GM12873 (cell line): Measurements from ENCODE around the gene KRTAP1-4.

Experiments
- CTCF ChIP-seq: IDR thresholded peaks from 2 replicates; pipeline ENCODE4 v1.5.1; 2012; ENCODE audit warnings: low read depth, mild to moderate bottlenecking, moderate library complexity, low read length, control low read depth; ENCODE audit not compliant: insufficient read depth; ENCODE audit errors: missing control alignments

KRTAP1-4 gene

DNA sequence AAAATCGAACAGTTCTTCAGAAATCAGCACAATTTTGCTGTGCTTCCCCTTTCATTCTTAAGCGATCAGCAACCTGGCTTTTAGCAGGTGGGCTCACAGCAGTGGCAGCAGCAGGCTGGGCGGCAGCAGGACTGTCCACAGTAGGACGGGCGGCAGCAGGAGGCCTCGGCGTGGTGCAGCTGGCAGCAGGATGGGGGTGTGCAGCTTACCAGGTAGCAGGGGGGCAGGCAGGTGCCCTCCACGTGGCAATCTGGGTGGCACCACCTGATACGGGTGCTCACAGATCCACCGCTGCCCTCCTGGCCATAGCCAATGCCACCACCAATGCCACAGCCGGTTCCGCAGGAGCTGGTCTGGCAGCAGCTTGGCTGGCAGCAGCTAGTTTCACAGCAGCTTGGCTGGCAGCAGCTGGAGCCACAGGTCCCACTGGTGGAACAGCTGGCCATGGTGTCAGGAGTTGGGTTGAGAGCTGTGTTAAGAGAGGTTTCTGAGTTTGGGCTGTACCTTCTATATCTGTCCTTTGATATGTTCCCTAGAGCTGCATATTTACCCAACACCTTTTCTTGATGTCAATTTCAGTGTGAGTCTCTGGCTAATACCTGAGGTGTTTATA, at the start of gene KRTAP1-4:
TSS of gene KRTAP1-4 (minus strand) at position 563 of the 613 bp plus-strand sequence. CDS start at position 446, 117 bp downstream.
- no peak for TF ChIP-seq CTCF

DNA sequence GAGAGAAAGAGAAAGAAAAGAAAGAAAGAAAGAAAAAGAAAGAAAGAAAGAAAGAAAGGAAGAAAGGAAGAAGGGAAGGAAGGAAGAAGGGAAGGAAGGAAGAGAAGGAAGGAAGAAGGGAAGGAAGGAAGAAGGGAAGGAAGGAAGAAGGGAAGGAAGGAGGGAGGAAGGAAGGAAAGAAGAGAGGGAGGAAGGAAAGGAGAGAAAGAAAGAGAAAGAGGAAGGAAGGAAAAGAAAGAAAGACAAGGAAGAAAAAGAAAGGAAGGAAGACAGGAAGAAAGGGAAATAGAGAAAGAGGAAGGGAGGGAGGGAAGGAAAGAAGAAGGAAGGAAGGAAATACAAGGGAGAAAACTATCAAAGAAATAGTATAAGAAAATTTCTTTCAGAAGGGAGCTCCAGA, 46.8 kb upstream of the KRTAP1-4 start:
- TF ChIP-seq CTCF, result no peak

GRCh38 chr17:41073676-41074075, 43.7 kb upstream of the KRTAP1-4 start:
- TF ChIP-seq CTCF, result no peak

GRCh38 chr17:41071606-41072360, 41.8 kb upstream of the KRTAP1-4 start:
- no peak for TF ChIP-seq CTCF

GRCh38 chr17:41069031-41069430, 39.0 kb upstream of the KRTAP1-4 start:
- no peak for TF ChIP-seq CTCF

- no peak for TF ChIP-seq CTCF
Observed at GRCh38 chr17:41067281-41067680, 37.3 kb upstream of the KRTAP1-4 start.

GRCh38 chr17:41065829-41066624, 36.0 kb upstream of the KRTAP1-4 start, which contains the start of gene KRTAP2-4:
Gene KRTAP2-4, minus strand, starts transcription at chr17:41065879. Its CDS starts 34 bp downstream, at chr17:41065845.
- TF ChIP-seq CTCF, result no peak
